Prostate gland (tissue), 2 donors: Measurements from ENCODE around the gene SLC7A4.
"Not testable (repeated sequence)": the region's sequence is repeated elsewhere in the genome, so short reads cannot be mapped to it uniquely, and the experiment has no call there.

Experiments
- CTCF ChIP-seq, 4 experiments: fragments of 200-600 bp in 2 of 4; fragments of 450-650 bp in 2 of 4; sonication (generic) in 2 of 4; IDR thresholded peaks; 1 replicate in 3 of 4; 2 replicates in 1 of 4; pipeline ENCODE4 v1.5.1; 2016 to 2019; ENCODE audit warnings: antibody characterized with exemption in 4 of 4, mild to moderate bottlenecking in 2 of 4, moderate library complexity in 2 of 4
- POLR2A ChIP-seq: fragments of 450-650 bp; IDR thresholded peaks from one replicate; pipeline ENCODE4 v1.6.1; 2016; ENCODE audit warnings: antibody characterized with exemption, mild to moderate bottlenecking

DNA sequence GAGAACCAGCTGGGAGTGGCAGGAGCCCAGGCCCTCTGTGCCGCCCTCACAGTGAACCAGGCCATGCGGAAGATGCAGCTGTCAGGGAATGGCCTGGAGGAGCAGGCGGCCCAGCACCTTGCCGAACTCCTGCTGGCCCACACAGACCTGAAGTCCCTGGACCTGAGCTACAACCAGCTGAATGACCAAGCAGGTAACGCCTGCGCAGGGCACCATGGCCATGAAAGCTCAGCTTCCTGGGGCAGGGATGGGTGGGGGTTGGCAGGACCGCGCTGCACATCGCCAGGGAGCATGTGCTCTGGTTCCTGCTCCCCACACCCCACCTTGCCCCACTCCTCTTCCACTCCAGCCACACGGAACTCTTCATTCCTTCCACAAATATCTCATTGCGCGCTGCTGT lies 16.6 kb upstream of the SLC7A4 start:
- TF ChIP-seq POLR2A; CTCF (IDR thresholded peaks at IDR 0.05): not testable (repeated sequence)
